ENCODE results near the gene AKT1S1. TPM values are rescaled to one million over a fixed set of nuclear protein-coding genes. Genes with fewer than 3 reads are reported as not detected.

The AKT1S1 gene
- total RNA-seq, 2 donors from 2014 or later: 15.2 to 20.7 TPM

GRCh38 chr19:49857061-49857837, 19.9 kb downstream of the AKT1S1 start:
- no peaks in the 10 kb centered on the region for H3K9me3 ChIP-seq
- DNase-seq (ENCODE audit: low spot score) (no peak), ATAC-seq (ENCODE audit: insufficient number of reproducible peaks, low FRiP score, low read depth) (no peak)
- no peak overlapping the region for H3K4me3 ChIP-seq
- TF ChIP-seq, protein P1, sequence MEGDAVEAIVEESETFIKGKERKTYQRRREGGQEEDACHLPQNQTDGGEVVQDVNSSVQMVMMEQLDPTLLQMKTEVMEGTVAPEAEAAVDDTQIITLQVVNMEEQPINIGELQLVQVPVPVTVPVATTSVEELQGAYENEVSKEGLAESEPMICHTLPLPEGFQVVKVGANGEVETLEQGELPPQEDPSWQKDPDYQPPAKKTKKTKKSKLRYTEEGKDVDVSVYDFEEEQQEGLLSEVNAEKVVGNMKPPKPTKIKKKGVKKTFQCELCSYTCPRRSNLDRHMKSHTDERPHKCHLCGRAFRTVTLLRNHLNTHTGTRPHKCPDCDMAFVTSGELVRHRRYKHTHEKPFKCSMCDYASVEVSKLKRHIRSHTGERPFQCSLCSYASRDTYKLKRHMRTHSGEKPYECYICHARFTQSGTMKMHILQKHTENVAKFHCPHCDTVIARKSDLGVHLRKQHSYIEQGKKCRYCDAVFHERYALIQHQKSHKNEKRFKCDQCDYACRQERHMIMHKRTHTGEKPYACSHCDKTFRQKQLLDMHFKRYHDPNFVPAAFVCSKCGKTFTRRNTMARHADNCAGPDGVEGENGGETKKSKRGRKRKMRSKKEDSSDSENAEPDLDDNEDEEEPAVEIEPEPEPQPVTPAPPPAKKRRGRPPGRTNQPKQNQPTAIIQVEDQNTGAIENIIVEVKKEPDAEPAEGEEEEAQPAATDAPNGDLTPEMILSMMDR (IDR thresholded peaks at IDR 0.05): no peak
- H3K27ac ChIP-seq: no peak overlapping the region
- peaks cover 7 to 22% of the 10 kb centered on the region in 2 donors for H3K4me1 ChIP-seq (ENCODE audit: control insufficient read depth in 1 of 2, low read depth in 2 of 2)
- no peaks in the 10 kb centered on the region for H3K27me3 ChIP-seq (replicated peaks; ENCODE audit: insufficient read depth)
- H3K36me3 ChIP-seq: peaks cover 54% of the 10 kb centered on the region

GRCh38 chr19:49856574-49857021, 20.6 kb downstream of the AKT1S1 start:
- Histone ChIP-seq H3K4me1 (ENCODE audit: control insufficient read depth in 1 of 2, low read depth in 2 of 2) (peaks cover 7 to 27% of the 10 kb centered on the region in 2 donors), H3K27me3 (replicated peaks; ENCODE audit: insufficient read depth) (no peaks in the 10 kb centered on the region), H3K36me3 (peaks cover 50% of the 10 kb centered on the region), H3K27ac (no peak overlapping the region), H3K9me3 (no peaks in the 10 kb centered on the region), H3K4me3 (no peak overlapping the region)
- ATAC-seq (ENCODE audit: insufficient number of reproducible peaks, low FRiP score, low read depth): no peak
- TF ChIP-seq, protein P1 (IDR thresholded peaks at IDR 0.05): no peak
- no peak for DNase-seq (ENCODE audit: low spot score)

GRCh38 chr19:49855676-49856573, 21.2 kb downstream of the AKT1S1 start:
- Histone ChIP-seq H3K27ac (no peak overlapping the region), H3K9me3 (no peaks in the 10 kb centered on the region), H3K4me3 (no peak overlapping the region), H3K36me3 (peaks cover 47% of the 10 kb centered on the region), H3K4me1 (ENCODE audit: control insufficient read depth in 1 of 2, low read depth in 2 of 2) (peaks cover 7 to 27% of the 10 kb centered on the region in 2 donors), H3K27me3 (replicated peaks; ENCODE audit: insufficient read depth) (no peaks in the 10 kb centered on the region)
- TF ChIP-seq, protein P1 (IDR thresholded peaks at IDR 0.05): no peak
- ATAC-seq (ENCODE audit: insufficient number of reproducible peaks, low FRiP score, low read depth): no peak
- no peak for DNase-seq (ENCODE audit: low spot score)

- H3K4me1 ChIP-seq (ENCODE audit: control insufficient read depth in 1 of 2, low read depth in 2 of 2): peaks cover 7 to 28% of the 10 kb centered on the region in 2 donors
- H3K4me3 ChIP-seq: no peak overlapping the region
- ATAC-seq (ENCODE audit: insufficient number of reproducible peaks, low FRiP score, low read depth) (no peak), DNase-seq (ENCODE audit: low spot score) (no peak)
- no peaks in the 10 kb centered on the region for H3K27me3 ChIP-seq (replicated peaks; ENCODE audit: insufficient read depth)
- H3K36me3 ChIP-seq: peaks cover 41% of the 10 kb centered on the region
- H3K27ac ChIP-seq: no peak overlapping the region
- no peaks in the 10 kb centered on the region for H3K9me3 ChIP-seq
- TF ChIP-seq, protein P1 (IDR thresholded peaks at IDR 0.05): no peak
Observed at GRCh38 chr19:49855277-49855675, 21.9 kb downstream of the AKT1S1 start.

All from thoracic aorta (tissue), 2 donors.